Thyroid gland (tissue), 4 donors: ENCODE measurements around the gene FOXN1. TPM values are rescaled to one million over a fixed set of nuclear protein-coding genes. Genes with fewer than 3 reads are reported as not detected.

ENCODE experiments used
- DNase-seq, 2 donors: peaks; one replicate each; pipeline ENCODE4 v3.0.0-alpha.2; 2019
- H3K27ac ChIP-seq, 3 donors: fragments of 200-600 bp; sonication (generic); 1 replicate in 2 of 3; 2 replicates in 1 of 3; pipeline ENCODE4 v1.5.1; 2016 to 2019; ENCODE audit warnings: mild to moderate bottlenecking in 1 of 3, moderate library complexity in 1 of 3
- H3K27me3 ChIP-seq: fragments of 200-600 bp; sonication (generic); one replicate; pipeline ENCODE4 v1.5.1; 2019
- H3K36me3 ChIP-seq, 2 donors: fragments of 200-600 bp; sonication (generic); one replicate each; pipeline ENCODE4 v1.5.1; 2016 to 2019
- H3K4me1 ChIP-seq, 2 donors: fragments of 200-600 bp; sonication (generic); one replicate each; pipeline ENCODE4 v1.5.1; 2017 to 2019
- H3K4me3 ChIP-seq, 3 donors: fragments of 200-600 bp; sonication (generic); replicated peaks in 1 of 3; 1 replicate in 2 of 3; 2 replicates in 1 of 3; pipeline ENCODE4 v1.5.1; 2016; ENCODE audit warnings: mild to moderate bottlenecking in 1 of 3
- H3K9me3 ChIP-seq: fragments of 200-600 bp; sonication (generic); one replicate; pipeline ENCODE4 v1.5.1; 2017
- CTCF ChIP-seq, 6 experiments: fragments of 200-600 bp in 3 of 6; fragments of 450-650 bp in 3 of 6; sonication (generic) in 3 of 6; IDR thresholded peaks; one replicate each; pipeline ENCODE4 v1.5.1; 2016 to 2019; ENCODE audit warnings: antibody characterized with exemption in 6 of 6, mild to moderate bottlenecking in 2 of 6, inconsistent platforms in 1 of 6, moderate library complexity in 1 of 6
- POLR2A ChIP-seq, 2 donors: fragments of 450-650 bp; IDR thresholded peaks; one replicate each; pipeline ENCODE4 v1.6.1; 2017; ENCODE audit warnings: antibody characterized with exemption in 2 of 2, mild to moderate bottlenecking in 2 of 2, moderate library complexity in 1 of 2
- WGBS, 2 donors: methylation state at CpG; one replicate each; pipeline ENCODE4 v1.1.5; 2017; 5-methylcytosine and 5-hydroxymethylcytosine counted together
- intact Hi-C: fragments of 100-400 bp; cut with DNase I; formaldehyde crosslinking; loops from one replicate; pipeline ENCODE4 v1.15.1; 2023
- total RNA-seq, 4 donors: library from RNA; depleted of rRNA; stranded (reverse); fragments of >200 nt; gene quantifications; one replicate each; pipeline ENCODE4 v1.2.3, GENCODE V29; 2016

FOXN1 gene
- total RNA-seq, 4 donors from 2014 or later = 0.34 TPM; not detected in 3

GRCh38 chr17:28580959-28581358 lies 74.8 kb downstream of the FOXN1 start:
- WGBS, 2 donors = 87 to 97% methylated on average over 3 of the region's 3 CpGs
- Histone ChIP-seq H3K9me3 (no peaks in the 10 kb centered on the region), H3K27me3 (no peaks in the 10 kb centered on the region), H3K36me3 (peaks cover 11 to 13% of the 10 kb centered on the region in 2 donors), H3K27ac (no peak overlapping the region), H3K4me1 (peaks cover 0 to 3% of the 10 kb centered on the region in 2 donors), H3K4me3 (no peak overlapping the region)
- no peak for DNase-seq
- TF ChIP-seq CTCF (IDR thresholded peaks at IDR 0.05) (no peak), POLR2A (IDR thresholded peaks at IDR 0.05) (no peak)
- intact Hi-C loops = no loop called here

DNA sequence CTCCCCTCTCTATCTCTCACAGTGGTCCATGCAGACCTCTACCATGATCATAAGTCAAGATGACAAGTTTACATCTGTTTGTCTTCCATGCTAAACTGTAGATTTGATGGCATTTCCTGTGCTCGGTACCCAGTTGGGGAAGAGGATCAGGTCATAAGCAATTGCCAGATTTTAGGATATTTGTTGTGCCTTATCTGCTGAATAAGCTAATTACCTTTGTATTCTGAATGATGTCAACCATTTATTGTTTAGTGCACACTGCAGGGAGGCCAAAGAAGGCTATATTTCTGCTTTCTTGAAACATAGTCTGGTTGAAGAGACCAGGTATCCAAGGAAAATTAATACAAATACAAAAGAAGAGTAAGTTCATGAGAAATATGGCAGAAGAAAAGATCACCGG lies 76.4 kb downstream of the FOXN1 start:
- no peak overlapping the region for H3K4me3 ChIP-seq
- no peak for TF ChIP-seq CTCF (IDR thresholded peaks at IDR 0.05)
- no peaks in the 10 kb centered on the region for H3K9me3 ChIP-seq
- H3K36me3 ChIP-seq = peaks cover 12 to 13% of the 10 kb centered on the region in 2 donors
- intact Hi-C loops = no loop called here
- DNase-seq = no peak
- no peaks in the 10 kb centered on the region for H3K27me3 ChIP-seq
- peaks cover 0 to 3% of the 10 kb centered on the region in 2 donors for H3K4me1 ChIP-seq
- H3K27ac ChIP-seq = no peak overlapping the region
- WGBS, 2 donors = 94 to 96% methylated on average over 2 of the region's 2 CpGs

DNA sequence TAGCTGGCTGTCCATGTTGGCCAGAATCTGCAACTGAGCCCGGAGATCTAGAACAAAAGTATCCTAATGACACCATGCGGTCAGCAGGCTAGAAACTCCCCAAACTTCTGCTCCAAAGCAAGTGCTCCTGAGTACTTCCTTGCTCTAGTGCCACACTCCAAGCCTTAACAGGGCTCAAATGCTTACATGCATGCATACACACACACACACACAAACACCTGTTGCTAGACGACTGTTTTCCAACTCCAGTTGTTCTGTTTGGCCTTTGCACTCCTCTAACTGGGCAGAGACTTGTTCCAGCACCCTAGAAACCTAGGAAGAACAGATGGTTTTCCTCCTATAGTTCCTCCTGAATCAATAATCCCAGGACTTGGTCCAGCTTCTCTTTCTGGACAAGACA lies 78.3 kb downstream of the FOXN1 start:
- intact Hi-C loops = no loop called here
- H3K27me3 ChIP-seq = no peaks in the 10 kb centered on the region
- no peaks in the 10 kb centered on the region for H3K9me3 ChIP-seq
- peaks cover 12 to 13% of the 10 kb centered on the region in 2 donors for H3K36me3 ChIP-seq
- 78 to 84% methylated on average over 3 of the region's 3 CpGs for whole genome bisulfite sequencing, 2 donors
- peaks cover 0 to 3% of the 10 kb centered on the region in 2 donors for H3K4me1 ChIP-seq
- no peak for DNase-seq
- H3K27ac ChIP-seq = no peak overlapping the region
- H3K4me3 ChIP-seq = no peak overlapping the region
- TF ChIP-seq CTCF (IDR thresholded peaks at IDR 0.05) = no peak
- TF ChIP-seq POLR2A (IDR thresholded peaks at IDR 0.05) = no peak

GRCh38 chr17:28585851-28586250 lies 79.7 kb downstream of the FOXN1 start:
- WGBS, 2 donors = 95 to 98% methylated on average over 3 of the region's 3 CpGs
- Histone ChIP-seq H3K27me3 (no peaks in the 10 kb centered on the region), H3K9me3 (no peaks in the 10 kb centered on the region), H3K4me1 (no peaks in the 10 kb centered on the region), H3K36me3 (peaks cover 12 to 13% of the 10 kb centered on the region in 2 donors), H3K27ac (no peak overlapping the region), H3K4me3 (no peak overlapping the region)
- TF ChIP-seq CTCF (IDR thresholded peaks at IDR 0.05) (no peak), POLR2A (IDR thresholded peaks at IDR 0.05) (no peak)
- intact Hi-C loops = no loop called here
- no peak for DNase-seq

Other genes starting within 250 kb of the FOXN1 start
- gene TMEM97, start 187.1 kb upstream of the FOXN1 start, total RNA-seq = 1 to 10 TPM; 3.1 to 5.2 (median 4.5) TPM
- gene IFT20, start 170.9 kb upstream of the FOXN1 start, total RNA-seq = 10 to 100 TPM; 38.5 to 78.0 (median 63.6) TPM
- gene TNFAIP1, start 170.6 kb upstream of the FOXN1 start, total RNA-seq = 10 to 100 TPM; 28.4 to 36.9 (median 35.8) TPM
- 100 to 1,000 TPM in 2 of 4 donors, 10 to 100 TPM in 2; 55.4 to 102 (median 91.7) TPM for gene POLDIP2, start 148.8 kb upstream of the FOXN1 start, total RNA-seq
- gene SEBOX, start 141.1 kb upstream of the FOXN1 start, total RNA-seq = not detected
- gene VTN, start 136.0 kb upstream of the FOXN1 start, total RNA-seq = under 1 TPM in 2 of 4 donors, not detected in 2; 0.33 to 0.39 TPM
- 10 to 100 TPM; 10.3 to 20.2 (median 16.3) TPM for gene SARM1, start 134.7 kb upstream of the FOXN1 start, total RNA-seq
- 10 to 100 TPM; 10.8 to 15.6 (median 13.4) TPM for gene SLC46A1, start 100.1 kb upstream of the FOXN1 start, total RNA-seq
- gene SLC13A2, start 32.7 kb upstream of the FOXN1 start, total RNA-seq = not detected
- gene UNC119, start 46.3 kb downstream of the FOXN1 start, total RNA-seq = 10 to 100 TPM; 29.8 to 43.9 (median 36.0) TPM
- 100 to 1,000 TPM in 1 of 4 donors, 10 to 100 TPM in 3; 37.2 to 111 (median 74.7) TPM for gene PIGS, start 65.2 kb downstream of the FOXN1 start, total RNA-seq
- gene ALDOC, start 70.5 kb downstream of the FOXN1 start, total RNA-seq = 10 to 100 TPM in 1 of 4 donors, 1 to 10 TPM in 3; 6.0 to 13.1 (median 8.7) TPM
- gene SPAG5, start 92.7 kb downstream of the FOXN1 start, total RNA-seq = 10 to 100 TPM in 2 of 4 donors, 1 to 10 TPM in 2; 4.4 to 27.0 (median 9.9) TPM
- gene RSKR, start 107.8 kb downstream of the FOXN1 start, total RNA-seq = 10 to 100 TPM in 1 of 4 donors, 1 to 10 TPM in 3; 4.2 to 13.1 (median 9.5) TPM
- gene BLTP2, start 138.8 kb downstream of the FOXN1 start, total RNA-seq = 100 to 1,000 TPM in 3 of 4 donors, 10 to 100 TPM in 1; 96.5 to 153 (median 129) TPM
- gene SDF2, start 155.6 kb downstream of the FOXN1 start, total RNA-seq = 10 to 100 TPM; 28.9 to 74.6 (median 48.6) TPM
- gene SUPT6H, start 155.9 kb downstream of the FOXN1 start, total RNA-seq = 100 to 1,000 TPM in 1 of 4 donors, 10 to 100 TPM in 3; 49.2 to 117 (median 61.6) TPM
- 1 to 10 TPM in 2 of 4 donors, under 1 TPM in 1, not detected in 1; 0.46 to 4.3 (median 1.1) TPM for gene PROCA1, start 205.5 kb downstream of the FOXN1 start, total RNA-seq
- gene RAB34, start 211.5 kb downstream of the FOXN1 start, total RNA-seq = 100 to 1,000 TPM; 136 to 186 (median 159) TPM
- gene RPL23A, start 213.6 kb downstream of the FOXN1 start, total RNA-seq = 100 to 1,000 TPM; 181 to 750 (median 443) TPM
- gene TLCD1, start 219.9 kb downstream of the FOXN1 start, total RNA-seq = 10 to 100 TPM in 1 of 4 donors, 1 to 10 TPM in 3; 1.6 to 21.4 (median 5.1) TPM
- 10 to 100 TPM in 1 of 4 donors, 1 to 10 TPM in 3; 3.9 to 14.0 (median 8.1) TPM for gene NEK8, start 222.4 kb downstream of the FOXN1 start, total RNA-seq
- gene TRAF4, start 237.7 kb downstream of the FOXN1 start, total RNA-seq = 10 to 100 TPM; 33.3 to 64.3 (median 44.3) TPM